Esophagus squamous epithelium (tissue), 4 donors: ENCODE measurements around the gene PPP1R37.

ENCODE experiments used
- CTCF ChIP-seq, 6 experiments: fragments of 450-650 bp in 4 of 6; fragments of 200-600 bp in 2 of 6; sonication (generic) in 2 of 6; IDR thresholded peaks; one replicate each; pipeline ENCODE4 v1.5.1; 2016 to 2019; ENCODE audit warnings: antibody characterized with exemption in 6 of 6, mild to moderate bottlenecking in 4 of 6, moderate library complexity in 4 of 6
- POLR2A ChIP-seq, 4 donors: fragments of 450-650 bp; IDR thresholded peaks; one replicate each; pipeline ENCODE4 v1.6.1; 2017; ENCODE audit warnings: antibody characterized with exemption in 4 of 4, mild to moderate bottlenecking in 4 of 4, moderate library complexity in 3 of 4

- TF ChIP-seq CTCF (IDR thresholded peaks at IDR 0.05), result no peak
- no peak for TF ChIP-seq POLR2A (IDR thresholded peaks at IDR 0.05)
Measured at GRCh38 chr19:45115809-45116615, 23.0 kb downstream of the PPP1R37 start.
